Left lung (tissue), 10 donors: Measurements from ENCODE around the gene HOXA3. TPM values are rescaled to one million over a fixed set of nuclear protein-coding genes. Genes with fewer than 3 reads are reported as not detected.

Experiments used
- ATAC-seq: fragments of 200-7000 bp; cut with Tn5 transposase; one replicate; pipeline ENCODE4 v1.9.1; 2020; ENCODE audit warnings: moderate library complexity
- DNase-seq, 4 donors: peaks; one replicate each; pipeline ENCODE4 v3.0.0-alpha.2; 2013 to 2020
- H3K27ac ChIP-seq, 2 donors: fragments of 200-600 bp; sonication (generic) in 1 of 2; one replicate each; pipeline versions ENCODE4 v1.5.0 to v1.8.0; 2020 to 2021
- H3K27me3 ChIP-seq, 2 donors: fragments of 200-600 bp; sonication (generic) in 1 of 2; one replicate each; pipeline versions ENCODE4 v1.5.0 to v1.8.0; 2020 to 2021
- H3K36me3 ChIP-seq, 2 donors: fragments of 200-600 bp; sonication (generic) in 1 of 2; one replicate each; pipeline versions ENCODE4 v1.5.0 to v1.8.0; 2020 to 2021
- H3K4me1 ChIP-seq, 2 donors: fragments of 200-600 bp; one replicate each; pipeline ENCODE4 v1.8.0; 2021
- H3K4me3 ChIP-seq, 2 donors: fragments of 200-600 bp; sonication (generic) in 1 of 2; one replicate each; pipeline versions ENCODE4 v1.5.0 to v1.8.0; 2020 to 2021; ENCODE audit warnings: mild to moderate bottlenecking in 1 of 2
- H3K9me3 ChIP-seq, 2 donors: fragments of 200-600 bp; sonication (generic) in 1 of 2; one replicate each; pipeline versions ENCODE4 v1.5.0 to v1.8.0; 2020 to 2021
- intact Hi-C, 2 donors: fragments of 100-400 bp; cut with DNase I; formaldehyde crosslinking; loops; one replicate each; pipeline versions ENCODE4 v1.11.2 to v1.14.2; 2022
- polyA plus RNA-seq, 6 donors: library from polyadenylated mRNA; unstranded; fragments of 120-200 nt; gene quantifications; one replicate each; pipeline ENCODE4 v1.2.1, GENCODE V29; 2013; ENCODE audit not compliant: insufficient read length in 6 of 6
- total RNA-seq, 2 donors: library from RNA; stranded (reverse); fragmentation: NEBNext Ultra II Directional; extraction: Animal tissue kit (Norgen Biotek cat#: 25700); gene quantifications; one replicate each; pipeline ENCODE4 v1.2.1, GENCODE V29; 2021
- TF ChIP-seq, protein P1 (sequence below), 2 donors: fragments of 200-600 bp; sonication (generic) in 1 of 2; IDR thresholded peaks; one replicate each; pipeline versions ENCODE4 v1.5.0 to v1.8.0; 2021; ENCODE audit warnings: antibody characterized with exemption in 2 of 2
- donor health status: DM: no; HTN: yes; CAD: no.
- donor health status: DM: no; HTN: no; CAD: no.

Gene HOXA3
- total and polyA plus RNA-seq, 8 donors: 5.7 to 49.6 (median 39.6) TPM

DNA sequence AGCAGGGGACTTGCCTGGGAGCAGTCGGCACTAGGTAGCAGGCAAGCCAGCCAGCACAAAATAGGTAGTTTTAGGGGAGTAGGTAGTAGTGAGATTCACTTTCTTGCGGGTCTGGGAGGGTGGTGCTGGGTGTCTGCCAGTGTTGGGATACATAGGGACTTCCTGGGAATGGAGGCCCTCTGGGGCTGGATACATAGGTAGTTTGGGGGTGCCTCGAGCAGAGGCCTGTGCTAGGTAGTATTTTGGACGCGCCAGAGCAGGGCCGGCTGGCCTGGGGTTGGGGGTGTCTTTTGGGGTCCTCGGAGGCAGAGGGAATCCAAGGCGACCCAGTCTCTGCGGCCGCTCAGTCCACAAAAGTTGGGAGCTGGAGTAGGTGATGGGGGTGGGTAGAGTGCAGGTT, 2.0 kb upstream of the HOXA3 start:
- H3K27ac ChIP-seq: no peak overlapping the region
- intact Hi-C loops: no loop called here
- no peaks in the 10 kb centered on the region for H3K9me3 ChIP-seq
- DNase-seq (peak in 2 of 4 donors; percentile 25 to 61), ATAC-seq (no peak)
- TF ChIP-seq, protein P1, sequence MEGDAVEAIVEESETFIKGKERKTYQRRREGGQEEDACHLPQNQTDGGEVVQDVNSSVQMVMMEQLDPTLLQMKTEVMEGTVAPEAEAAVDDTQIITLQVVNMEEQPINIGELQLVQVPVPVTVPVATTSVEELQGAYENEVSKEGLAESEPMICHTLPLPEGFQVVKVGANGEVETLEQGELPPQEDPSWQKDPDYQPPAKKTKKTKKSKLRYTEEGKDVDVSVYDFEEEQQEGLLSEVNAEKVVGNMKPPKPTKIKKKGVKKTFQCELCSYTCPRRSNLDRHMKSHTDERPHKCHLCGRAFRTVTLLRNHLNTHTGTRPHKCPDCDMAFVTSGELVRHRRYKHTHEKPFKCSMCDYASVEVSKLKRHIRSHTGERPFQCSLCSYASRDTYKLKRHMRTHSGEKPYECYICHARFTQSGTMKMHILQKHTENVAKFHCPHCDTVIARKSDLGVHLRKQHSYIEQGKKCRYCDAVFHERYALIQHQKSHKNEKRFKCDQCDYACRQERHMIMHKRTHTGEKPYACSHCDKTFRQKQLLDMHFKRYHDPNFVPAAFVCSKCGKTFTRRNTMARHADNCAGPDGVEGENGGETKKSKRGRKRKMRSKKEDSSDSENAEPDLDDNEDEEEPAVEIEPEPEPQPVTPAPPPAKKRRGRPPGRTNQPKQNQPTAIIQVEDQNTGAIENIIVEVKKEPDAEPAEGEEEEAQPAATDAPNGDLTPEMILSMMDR (IDR thresholded peaks at IDR 0.05): no peak
- no peak overlapping the region for H3K4me3 ChIP-seq
- peaks cover 0 to 35% of the 10 kb centered on the region in 2 donors for H3K4me1 ChIP-seq
- H3K27me3 ChIP-seq: peaks cover 92 to 100% of the 10 kb centered on the region in 2 donors
- H3K36me3 ChIP-seq: no peaks in the 10 kb centered on the region

DNA sequence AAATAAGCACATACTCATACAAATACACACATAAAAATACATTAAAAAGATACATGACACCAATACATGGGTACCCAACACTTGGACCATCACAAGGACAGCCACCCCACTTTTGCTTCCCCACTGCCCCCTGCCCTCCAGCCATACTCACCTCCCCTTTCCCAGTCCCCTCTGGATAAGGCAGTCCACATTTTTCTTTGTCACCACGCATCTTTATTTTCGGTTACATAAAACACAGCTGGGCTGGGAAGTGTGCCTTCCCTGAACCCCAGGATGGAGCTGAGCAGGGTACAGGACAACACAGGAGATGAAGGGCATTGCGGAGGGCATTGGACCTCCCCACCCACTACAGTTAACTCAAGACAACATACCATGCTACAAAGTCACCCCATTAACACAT, 1.1 kb upstream of the HOXA3 start:
- TF ChIP-seq, protein P1 (IDR thresholded peaks at IDR 0.05): no peak
- peaks cover 86 to 100% of the 10 kb centered on the region in 2 donors for H3K27me3 ChIP-seq
- no peaks in the 10 kb centered on the region for H3K36me3 ChIP-seq
- ATAC-seq: no peak
- DNase-seq: peak in 1 of 4 donors; percentile 3
- peaks cover 0 to 43% of the 10 kb centered on the region in 2 donors for H3K4me1 ChIP-seq
- no peak overlapping the region for H3K4me3 ChIP-seq
- no peak overlapping the region for H3K27ac ChIP-seq
- intact Hi-C loops: no loop called here
- H3K9me3 ChIP-seq: no peaks in the 10 kb centered on the region

- intact Hi-C loops: no loop called here
- H3K36me3 ChIP-seq: no peaks in the 10 kb centered on the region
- peak overlapping the region; percentile 71 to 87 for H3K27ac ChIP-seq
- H3K4me3 ChIP-seq: peak overlapping the region; percentile 41 to 46
- H3K4me1 ChIP-seq: peaks cover 0 to 49% of the 10 kb centered on the region in 2 donors
- ATAC-seq (no peak), DNase-seq (peak in 2 of 4 donors; percentile 28 to 72)
- H3K9me3 ChIP-seq: no peaks in the 10 kb centered on the region
- H3K27me3 ChIP-seq: peaks cover 85 to 100% of the 10 kb centered on the region in 2 donors
- TF ChIP-seq, protein P1 (IDR thresholded peaks at IDR 0.05): no peak
These were observed 546 bp upstream of the HOXA3 start for GRCh38 chr7:27152816-27153442.

- ATAC-seq: no peak
- H3K27me3 ChIP-seq: peaks cover 84 to 100% of the 10 kb centered on the region in 2 donors
- TF ChIP-seq, protein P1 (IDR thresholded peaks at IDR 0.05): no peak
- peak overlapping the region; percentile 41 to 46 for H3K4me3 ChIP-seq
- no peaks in the 10 kb centered on the region for H3K9me3 ChIP-seq
- DNase-seq: peak in 2 of 4 donors; percentile 41 to 78
- intact Hi-C loops: no loop called here
- peak overlapping the region; percentile 71 to 87 for H3K27ac ChIP-seq
- H3K4me1 ChIP-seq: peaks cover 0 to 61% of the 10 kb centered on the region in 2 donors
- H3K36me3 ChIP-seq: no peaks in the 10 kb centered on the region
These were observed 947 bp downstream of the HOXA3 start for GRCh38 chr7:27151341-27151930.

- intact Hi-C loops: no loop called here
- H3K27ac ChIP-seq: peak overlapping the region; percentile 71 to 87
- TF ChIP-seq, protein P1 (IDR thresholded peaks at IDR 0.05): peak; percentile 76 to 87
- H3K27me3 ChIP-seq: peaks cover 79 to 100% of the 10 kb centered on the region in 2 donors
- no peaks in the 10 kb centered on the region for H3K9me3 ChIP-seq
- peaks cover 0 to 56% of the 10 kb centered on the region in 2 donors for H3K4me1 ChIP-seq
- H3K4me3 ChIP-seq: peak overlapping the region; percentile 41 to 46
- H3K36me3 ChIP-seq: no peaks in the 10 kb centered on the region
- DNase-seq (peak; percentile 71 to 92 (median 86)), ATAC-seq (peak; percentile 78)
These were observed 1.6 kb downstream of the HOXA3 start for GRCh38 chr7:27150568-27151340.
